ENCODE data around the gene CNTNAP1. TPM values are rescaled to one million over a fixed set of nuclear protein-coding genes. Genes with fewer than 3 reads are reported as not detected.
A peak's percentile ranks its signal among the peaks of the same experiment; 100 is the strongest.

Gene CNTNAP1
- total RNA-seq, 6 experiments from 2014 or later, result 26.0 to 43.7 (median 37.7) TPM

GRCh38 chr17:42708588-42708987 lies 26.3 kb downstream of the CNTNAP1 start:
- H3K4me1 Mint-ChIP-seq (ENCODE audit: low read depth), result no peaks in the 10 kb centered on the region
- H3K36me3 Mint-ChIP-seq (ENCODE audit: low read depth), result peaks cover 32% of the 10 kb centered on the region

GRCh38 chr17:42709561-42709960 lies 27.2 kb downstream of the CNTNAP1 start:
- DNase-seq, result no peak
- Mint-ChIP-seq H3K27me3 (ENCODE audit: insufficient read depth) (no peaks in the 10 kb centered on the region), H3K9me3 (no peaks in the 10 kb centered on the region), H3K36me3 (ENCODE audit: low read depth) (peaks cover 29% of the 10 kb centered on the region), H3K4me3 (no peak overlapping the region), H3K27ac (no peak overlapping the region), H3K4me1 (ENCODE audit: low read depth) (no peaks in the 10 kb centered on the region)
- no peak for TF ChIP-seq CTCF (IDR thresholded peaks at IDR 0.05)

More at GRCh38 chr17:42708588-42708987, 26.3 kb downstream of the CNTNAP1 start:
- H3K4me3 Mint-ChIP-seq, result no peak overlapping the region
- TF ChIP-seq CTCF (IDR thresholded peaks at IDR 0.05), result no peak
- H3K9me3 Mint-ChIP-seq, result no peaks in the 10 kb centered on the region
- no peaks in the 10 kb centered on the region for H3K27me3 Mint-ChIP-seq (ENCODE audit: insufficient read depth)
- DNase-seq, result no peak
- no peak overlapping the region for H3K27ac Mint-ChIP-seq

- Mint-ChIP-seq H3K9me3 (no peaks in the 10 kb centered on the region), H3K4me1 (ENCODE audit: low read depth) (no peaks in the 10 kb centered on the region), H3K36me3 (ENCODE audit: low read depth) (peaks cover 12% of the 10 kb centered on the region), H3K27ac (no peak overlapping the region), H3K4me3 (no peak overlapping the region), H3K27me3 (ENCODE audit: insufficient read depth) (no peaks in the 10 kb centered on the region)
- peak; percentile 86 for TF ChIP-seq CTCF (IDR thresholded peaks at IDR 0.05)
- DNase-seq, result peak; percentile 74
These were observed 38.8 kb downstream of the CNTNAP1 start for GRCh38 chr17:42720996-42721583.

- H3K4me1 Mint-ChIP-seq (ENCODE audit: low read depth), result no peaks in the 10 kb centered on the region
- TF ChIP-seq CTCF (IDR thresholded peaks at IDR 0.05), result no peak
- no peaks in the 10 kb centered on the region for H3K27me3 Mint-ChIP-seq (ENCODE audit: insufficient read depth)
- peaks cover 2% of the 10 kb centered on the region for H3K36me3 Mint-ChIP-seq (ENCODE audit: low read depth)
- H3K27ac Mint-ChIP-seq, result no peak overlapping the region
- no peaks in the 10 kb centered on the region for H3K9me3 Mint-ChIP-seq
- no peak overlapping the region for H3K4me3 Mint-ChIP-seq
- DNase-seq, result no peak
These were observed 41.3 kb downstream of the CNTNAP1 start for GRCh38 chr17:42723636-42724035.

GRCh38 chr17:42725143-42725542 lies 42.8 kb downstream of the CNTNAP1 start:
- H3K36me3 Mint-ChIP-seq (ENCODE audit: low read depth), result no peaks in the 10 kb centered on the region; the same call in 1 of the 2 replicates
- DNase-seq, result no peak
- H3K4me3 Mint-ChIP-seq, result no peak overlapping the region
- no peaks in the 10 kb centered on the region for H3K9me3 Mint-ChIP-seq
- H3K4me1 Mint-ChIP-seq (ENCODE audit: low read depth), result no peaks in the 10 kb centered on the region
- H3K27ac Mint-ChIP-seq, result no peak overlapping the region
- no peaks in the 10 kb centered on the region for H3K27me3 Mint-ChIP-seq (ENCODE audit: insufficient read depth)
- no peak for TF ChIP-seq CTCF (IDR thresholded peaks at IDR 0.05)
